Astrocyte of the spinal cord (primary cell): Measurements from ENCODE around the gene SLC1A7.
A peak's percentile ranks its signal among the peaks of the same experiment; 100 is the strongest.

Experiments
- DNase-seq: peaks from one replicate; pipeline ENCODE4 v3.0.0; 2011; ENCODE audit warnings: low read depth, low spot score
- H3K4me3 ChIP-seq: 2 replicates; pipeline ENCODE4 v1.5.1; 2011; ENCODE audit warnings: low read depth, mild to moderate bottlenecking, low read length, moderate library complexity
- in situ Hi-C: cut with HindIII; loops from 2 replicates; pipeline ENCODE4 v1.10.0; 2017; ENCODE audit warnings: low sequenced_read_pairs
- TF ChIP-seq, protein P1 (sequence below): IDR thresholded peaks from 2 replicates; pipeline ENCODE4 v1.5.1; 2012; ENCODE audit warnings: low read depth, mild to moderate bottlenecking, low read length, inconsistent platforms

The SLC1A7 gene

DNA sequence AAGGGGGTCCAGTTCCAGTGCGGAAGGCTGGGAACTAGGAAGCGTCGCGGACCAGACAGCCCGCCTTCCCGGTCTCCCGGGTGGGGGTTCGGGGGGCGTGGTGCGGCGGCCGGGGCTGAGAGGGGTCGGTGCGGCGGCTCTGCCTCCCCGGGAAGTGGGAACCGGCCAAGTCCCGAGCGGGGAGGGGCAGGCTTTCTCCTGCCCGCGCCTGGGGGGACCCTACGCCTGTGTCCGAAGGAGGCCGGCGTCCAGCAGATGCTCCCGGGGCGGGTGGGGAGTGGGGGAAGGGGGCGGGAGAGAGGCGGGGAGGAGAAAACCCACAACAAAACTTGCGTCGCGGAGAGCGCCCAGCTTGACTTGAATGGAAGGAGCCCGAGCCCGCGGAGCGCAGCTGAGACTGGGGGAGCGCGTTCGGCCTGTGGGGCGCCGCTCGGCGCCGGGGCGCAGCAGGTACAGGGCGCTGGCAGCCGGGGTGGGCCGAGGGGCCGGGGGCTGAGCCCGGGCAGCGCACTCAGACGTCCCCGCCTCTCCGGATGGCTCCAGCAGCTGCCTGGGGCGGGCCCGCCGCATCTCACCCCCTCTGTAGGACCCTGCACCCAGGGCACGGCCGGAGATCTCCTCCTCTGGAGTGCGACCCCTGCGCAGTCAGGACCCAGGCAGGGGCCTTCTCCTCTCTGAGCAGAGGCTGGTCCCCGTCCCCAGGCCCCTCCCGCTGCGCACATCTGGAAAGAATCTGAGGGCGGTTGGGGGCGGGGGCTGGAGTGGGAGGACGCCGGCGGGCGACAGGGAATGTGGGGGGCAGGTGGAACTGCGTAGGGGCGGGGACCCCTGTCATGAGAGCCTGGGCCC, 80.4 kb downstream of the SLC1A7 start, which contains the start of gene PODN:
TSS of gene PODN (plus strand) at position 355 of the 849 bp plus-strand sequence. CDS start 7,643 bp downstream, outside the sequence.
- DNase-seq, result no peak
- in situ Hi-C loops, result no loop called here
- TF ChIP-seq, protein P1, sequence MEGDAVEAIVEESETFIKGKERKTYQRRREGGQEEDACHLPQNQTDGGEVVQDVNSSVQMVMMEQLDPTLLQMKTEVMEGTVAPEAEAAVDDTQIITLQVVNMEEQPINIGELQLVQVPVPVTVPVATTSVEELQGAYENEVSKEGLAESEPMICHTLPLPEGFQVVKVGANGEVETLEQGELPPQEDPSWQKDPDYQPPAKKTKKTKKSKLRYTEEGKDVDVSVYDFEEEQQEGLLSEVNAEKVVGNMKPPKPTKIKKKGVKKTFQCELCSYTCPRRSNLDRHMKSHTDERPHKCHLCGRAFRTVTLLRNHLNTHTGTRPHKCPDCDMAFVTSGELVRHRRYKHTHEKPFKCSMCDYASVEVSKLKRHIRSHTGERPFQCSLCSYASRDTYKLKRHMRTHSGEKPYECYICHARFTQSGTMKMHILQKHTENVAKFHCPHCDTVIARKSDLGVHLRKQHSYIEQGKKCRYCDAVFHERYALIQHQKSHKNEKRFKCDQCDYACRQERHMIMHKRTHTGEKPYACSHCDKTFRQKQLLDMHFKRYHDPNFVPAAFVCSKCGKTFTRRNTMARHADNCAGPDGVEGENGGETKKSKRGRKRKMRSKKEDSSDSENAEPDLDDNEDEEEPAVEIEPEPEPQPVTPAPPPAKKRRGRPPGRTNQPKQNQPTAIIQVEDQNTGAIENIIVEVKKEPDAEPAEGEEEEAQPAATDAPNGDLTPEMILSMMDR, result no peak
- H3K4me3 ChIP-seq, result peak within 1 kb of the TSS; percentile 51

DNA sequence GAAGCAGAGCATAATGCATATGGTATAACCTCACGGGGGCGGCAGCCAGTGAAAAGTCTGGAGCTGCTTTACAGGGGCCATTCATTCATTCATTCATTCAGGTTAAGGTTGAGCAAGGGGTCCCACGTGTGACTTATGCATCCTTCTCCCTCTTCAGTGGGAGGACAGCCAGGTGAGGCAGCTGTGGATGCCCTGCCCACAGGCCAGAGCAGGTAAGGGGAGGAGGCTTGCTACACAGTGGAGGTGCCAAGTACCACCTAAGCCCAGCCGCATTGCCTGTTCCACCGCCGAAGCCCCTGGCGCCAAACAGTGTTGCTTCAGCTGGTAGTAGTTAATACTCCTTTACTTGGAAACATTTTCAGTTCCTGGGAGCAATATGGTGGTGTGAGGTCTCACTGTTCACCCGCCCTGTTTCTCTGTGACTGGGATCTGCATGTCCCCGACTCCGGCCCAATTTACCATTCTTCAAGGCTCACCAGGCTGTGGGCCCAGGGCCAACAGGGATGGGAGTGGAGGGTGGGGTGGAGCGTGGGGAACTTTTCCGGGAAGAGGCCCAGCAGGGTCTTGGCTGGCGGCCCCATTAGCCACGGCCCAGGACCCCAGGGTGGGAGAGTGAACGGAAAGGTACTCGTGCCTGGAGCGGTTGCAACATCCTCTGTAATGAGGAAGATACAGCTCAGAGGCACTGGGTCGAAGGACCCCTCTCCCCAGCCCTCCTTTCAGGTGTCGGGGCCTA, 81.1 kb downstream of the SLC1A7 start:
- peak overlapping the region; percentile 51 for H3K4me3 ChIP-seq
- DNase-seq, result no peak
- in situ Hi-C loops, result no loop called here

DNA sequence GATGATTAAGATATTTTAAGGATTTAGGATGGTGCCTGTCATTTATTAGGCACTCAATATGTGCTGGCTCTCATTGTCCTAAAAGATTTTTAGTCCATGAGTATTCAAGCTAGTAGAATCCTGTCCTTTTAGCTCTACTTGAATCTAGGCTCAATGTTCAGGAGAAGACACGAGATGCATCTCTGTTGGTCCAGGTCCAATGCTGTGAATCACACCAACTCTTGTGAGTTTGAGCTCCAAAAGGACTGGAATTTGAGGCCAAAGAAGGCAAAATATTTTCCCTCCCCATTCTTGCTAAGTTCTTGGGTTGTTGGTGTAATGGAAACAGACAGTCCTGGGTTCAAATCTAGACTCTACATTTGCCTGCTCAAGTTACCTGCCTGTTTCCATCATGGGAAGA, 81.9 kb downstream of the SLC1A7 start:
- in situ Hi-C loops, result no loop called here
- peak; percentile 19 for DNase-seq
- TF ChIP-seq, protein P1, result no peak
- H3K4me3 ChIP-seq, result no peak overlapping the region

More for the DNA sequence above, 81.1 kb downstream of the SLC1A7 start:
- TF ChIP-seq, protein P1, result no peak

DNA sequence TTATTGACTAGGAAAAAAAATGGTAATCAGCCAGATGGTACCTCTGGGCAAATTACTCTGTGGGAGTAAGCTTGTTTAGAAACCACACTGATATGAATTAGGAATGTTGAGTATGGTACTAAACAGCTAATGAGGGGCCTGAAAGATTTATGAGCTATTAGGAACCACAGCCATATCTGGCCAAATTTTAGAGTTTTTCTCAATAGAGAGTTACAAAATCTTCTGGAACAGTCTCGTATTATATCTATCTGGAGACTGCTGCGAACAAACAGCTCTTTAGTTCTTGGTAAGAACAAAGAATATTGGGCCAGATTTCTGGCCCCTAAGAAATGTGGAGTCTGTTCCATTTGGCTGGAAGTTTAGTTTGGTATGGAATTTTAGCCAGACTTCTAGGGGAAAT, 85.3 kb downstream of the SLC1A7 start:
- no peak overlapping the region for H3K4me3 ChIP-seq
- no peak for DNase-seq
- in situ Hi-C loops, result no loop called here
- TF ChIP-seq, protein P1, result no peak

DNA sequence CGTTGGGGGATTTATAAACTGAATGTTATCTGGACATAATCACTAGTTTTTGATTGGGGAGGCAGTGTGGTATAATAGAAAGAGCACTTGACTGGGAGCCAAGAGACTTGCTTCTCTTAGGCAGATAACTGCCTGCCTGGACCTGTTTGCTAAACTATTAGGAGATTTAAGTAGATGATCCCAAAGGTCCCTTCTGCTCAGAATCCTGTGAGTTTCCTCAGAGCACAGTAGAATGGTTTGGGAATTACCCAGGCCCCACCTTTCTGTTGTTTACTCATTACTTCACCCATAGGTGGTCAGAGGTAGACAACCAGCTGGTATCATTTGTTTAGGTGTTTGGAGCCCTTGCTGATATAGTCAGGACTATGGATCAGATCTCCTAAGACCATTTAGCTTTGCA, 90.8 kb downstream of the SLC1A7 start:
- TF ChIP-seq, protein P1, result no peak
- no peak for DNase-seq
- H3K4me3 ChIP-seq, result no peak overlapping the region
- in situ Hi-C loops, result no loop called here

DNA sequence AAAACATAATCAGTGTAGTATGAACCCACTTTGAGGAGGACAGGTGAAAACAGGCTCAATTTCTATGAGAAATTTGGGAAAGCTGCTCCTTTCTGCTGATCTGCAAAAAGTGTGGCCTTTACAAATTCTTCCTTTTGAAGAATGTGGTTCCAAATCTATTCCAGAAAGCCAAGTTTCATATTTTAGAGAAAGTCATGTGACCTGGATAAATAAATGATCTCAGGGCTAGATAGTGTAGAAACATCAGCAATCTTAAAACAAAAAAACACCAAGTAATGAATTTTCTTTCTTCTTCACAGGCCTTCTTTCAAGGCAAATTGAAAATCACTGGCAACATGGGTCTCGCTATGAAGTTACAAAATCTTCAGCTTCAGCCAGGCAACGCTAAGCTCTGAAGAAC, 92.1 kb downstream of the SLC1A7 start:
- in situ Hi-C loops, result no loop called here

More for the DNA sequence above, 92.1 kb downstream of the SLC1A7 start:
- DNase-seq, result no peak
- no peak overlapping the region for H3K4me3 ChIP-seq
- TF ChIP-seq, protein P1, result no peak
